B cell (primary cell): ENCODE measurements around the gene C3orf38. TPM values are rescaled to one million over a fixed set of nuclear protein-coding genes. Genes with fewer than 3 reads are reported as not detected.
A peak's percentile ranks its signal among the peaks of the same experiment; 100 is the strongest.

ENCODE experiments used
- ATAC-seq: fragments of 200-7000 bp; cut with Tn5 transposase; one replicate; pipeline ENCODE4 v1.10.0; 2021; ENCODE audit warnings: low read depth, mild to moderate bottlenecking, moderate number of reproducible peaks, moderate library complexity
- CTCF ChIA-PET: fragments of 350-600 bp; sonication (Branson Sonifier 250); formaldehyde crosslinking; loops from one replicate; lab custom pipeline; 2021; ENCODE audit warnings: antibody characterized with exemption, inconsistent platforms; lab: Charles Lee
- POLR2A ChIA-PET: fragments of 350-600 bp; sonication (Branson Sonifier 250); formaldehyde crosslinking; loops from one replicate; lab custom pipeline; 2021; ENCODE audit warnings: antibody characterized with exemption; lab: Charles Lee
- DNase-seq: peaks from one replicate; pipeline ENCODE4 v3.0.0; 2013
- H2AFZ ChIP-seq: 2 replicates; pipeline ENCODE4 v1.6.1; 2012; ENCODE audit warnings: mild to moderate bottlenecking, low read depth, low read length; ENCODE audit not compliant: insufficient read depth, poor library complexity, severe bottlenecking
- H3K27ac ChIP-seq, 2 donors: 1 replicate in 1 of 2; 2 replicates in 1 of 2; pipeline ENCODE4 v1.5.1; 2012 to 2013; ENCODE audit warnings: low read length in 2 of 2, mild to moderate bottlenecking in 2 of 2, moderate library complexity in 1 of 2
- H3K27me3 ChIP-seq, 4 experiments: fragments of 200-600 bp in 1 of 4; sonication (generic) in 1 of 4; replicated peaks in 1 of 4; 1 replicate in 2 of 4; 2 replicates in 2 of 4; pipeline versions ENCODE4 v1.6.1 to v1.7.0; 2013 to 2016; ENCODE audit warnings: low read length in 3 of 4, mild to moderate bottlenecking in 2 of 4, mixed read lengths in 1 of 4, moderate library complexity in 1 of 4; ENCODE audit not compliant: insufficient read depth in 4 of 4, control insufficient read depth in 3 of 4; ENCODE audit errors: control extremely low read depth in 1 of 4
- H3K36me3 ChIP-seq, 2 experiments: replicated peaks in 1 of 2; 1 replicate in 1 of 2; 2 replicates in 1 of 2; pipeline versions ENCODE4 v1.6.1 to v1.7.1; 2013; ENCODE audit warnings: low read length in 1 of 2; ENCODE audit not compliant: insufficient read depth in 2 of 2, control insufficient read depth in 1 of 2; ENCODE audit errors: control extremely low read depth in 1 of 2, extremely low read depth in 1 of 2
- H3K4me1 ChIP-seq, 2 donors: fragments of 200-600 bp in 1 of 2; sonication (generic) in 1 of 2; 1 replicate in 1 of 2; 2 replicates in 1 of 2; pipeline versions ENCODE4 v1.5.1 to v1.6.1; 2013 to 2017; ENCODE audit warnings: low read length in 2 of 2; ENCODE audit not compliant: control insufficient read depth in 2 of 2, insufficient read depth in 2 of 2
- H3K4me2 ChIP-seq: replicated peaks from 2 replicates; pipeline ENCODE3; 2012; ENCODE audit warnings: mild to moderate bottlenecking, low read depth, low read length; ENCODE audit not compliant: poor library complexity, severe bottlenecking
- H3K4me3 ChIP-seq, 5 experiments: fragments of 200-600 bp in 1 of 5; sonication (generic) in 1 of 5; 1 replicate in 3 of 5; 2 replicates in 2 of 5; pipeline versions ENCODE4 v1.5.1 to v1.7.0; 2011 to 2016; ENCODE audit warnings: low read length in 4 of 5, mild to moderate bottlenecking in 4 of 5, low read depth in 2 of 5, control low read depth in 1 of 5, moderate library complexity in 1 of 5; ENCODE audit not compliant: insufficient read depth in 1 of 5; ENCODE audit errors: control extremely low read depth in 1 of 5, extremely low read depth in 1 of 5
- H3K79me2 ChIP-seq: fragments of 200-600 bp; sonication (generic); one replicate; pipeline ENCODE4 v1.6.0; 2016; ENCODE audit warnings: low read length; ENCODE audit not compliant: control insufficient read depth, insufficient read depth
- H3K9ac ChIP-seq: fragments of 200-600 bp; sonication (generic); 2 replicates; pipeline ENCODE4 v1.6.1; 2017; ENCODE audit warnings: mild to moderate bottlenecking, low read length, moderate library complexity
- H3K9me3 ChIP-seq, 3 donors: one replicate each; pipeline versions ENCODE4 v1.6.1 to v1.7.1; 2013; ENCODE audit warnings: low read length in 2 of 3; ENCODE audit not compliant: control insufficient read depth in 2 of 3, insufficient read depth in 1 of 3; ENCODE audit errors: control extremely low read depth in 1 of 3
- H4K20me1 ChIP-seq: 2 replicates; pipeline ENCODE4 v1.6.0; 2012; ENCODE audit warnings: mild to moderate bottlenecking, low read length; ENCODE audit not compliant: insufficient read depth, control insufficient read depth, poor library complexity, severe bottlenecking
- H3K27ac Mint-ChIP-seq: one replicate; pipeline ENCODE4 v1.8.0; 2021; ENCODE audit warnings: mixed read lengths
- H3K27me3 Mint-ChIP-seq: one replicate; pipeline ENCODE4 v1.8.0; 2021; ENCODE audit warnings: mixed read lengths
- H3K4me1 Mint-ChIP-seq: one replicate; pipeline ENCODE4 v1.8.0; 2021; ENCODE audit warnings: mixed read lengths
- H3K4me3 Mint-ChIP-seq: one replicate; pipeline ENCODE4 v1.8.0; 2021; ENCODE audit warnings: mixed read lengths
- H3K9me3 Mint-ChIP-seq: one replicate; pipeline ENCODE4 v1.8.0; 2022; ENCODE audit warnings: mixed read lengths; ENCODE audit not compliant: insufficient read depth
- EZH2 ChIP-seq: IDR thresholded peaks from 2 replicates; pipeline ENCODE4 v1.6.1; 2012; ENCODE audit warnings: borderline replicate concordance, low read depth, mild to moderate bottlenecking, moderate library complexity, low read length; ENCODE audit not compliant: insufficient read depth, poor library complexity, severe bottlenecking
- WGBS: methylation state at CpG from one replicate; pipeline ENCODE4 v1.1.5; 2013; ENCODE audit warnings: missing lambda C conversion rate; ENCODE audit not compliant: insufficient coverage; 5-methylcytosine and 5-hydroxymethylcytosine counted together
- intact Hi-C: fragments of 100-400 bp; cut with micrococcal nuclease; formaldehyde crosslinking; loops from one replicate; pipeline ENCODE4 v1.10.0; 2022
- polyA plus RNA-seq: library from polyadenylated mRNA; depleted of rRNA; stranded (reverse); fragments of >200 nt; gene quantifications from 2 replicates; pipeline ENCODE4 v1.2.3, GENCODE V29; 2012
- total RNA-seq, 2 donors: library from RNA; stranded (reverse); fragments of 120-200 nt in 1 of 2; gene quantifications; 1 replicate in 1 of 2; 2 replicates in 1 of 2; pipeline versions ENCODE4 v1.2.3 to v1.2.4, GENCODE V29; 2013 to 2022
- TF ChIP-seq, protein P1 (sequence below): fragments of 200-600 bp; IDR thresholded peaks from one replicate; pipeline ENCODE4 v1.8.0; 2022; ENCODE audit warnings: antibody characterized with exemption, mild to moderate bottlenecking

C3orf38 gene
- total and polyA plus RNA-seq, 2 donors (not counting 1 experiment from before 2014, with no cell fraction given) = 19.8 to 42.5 TPM

DNA sequence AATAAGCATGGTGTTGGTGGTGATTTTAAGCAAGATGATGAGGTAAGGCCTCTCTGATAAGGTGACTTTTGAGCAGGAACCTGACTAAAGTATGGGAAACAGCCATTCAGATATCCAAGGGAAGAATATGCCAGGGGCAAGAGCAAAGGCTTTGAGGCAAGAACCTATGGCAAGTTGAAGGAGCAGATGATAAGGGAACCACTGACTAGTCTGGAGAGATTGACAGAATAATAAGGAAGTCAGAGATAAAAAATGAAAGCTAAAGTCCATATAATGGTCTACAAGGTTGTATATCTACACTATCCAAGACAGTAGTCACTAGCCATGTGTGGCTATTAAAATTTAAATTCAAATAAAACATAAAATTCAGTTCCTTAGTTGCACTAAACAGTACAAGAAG is 2.5 kb upstream of the C3orf38 start:
- Mint-ChIP-seq H3K27me3 (no peaks in the 10 kb centered on the region), H3K4me3 (peak overlapping the region; percentile 17), H3K9me3 (no peaks in the 10 kb centered on the region), H3K27ac (no peak overlapping the region), H3K4me1 (peaks cover 22% of the 10 kb centered on the region)
- POLR2A ChIA-PET = no interaction called here
- Histone ChIP-seq H3K79me2 (peaks cover 24% of the 10 kb centered on the region), H3K4me3 (no peak overlapping the region), H3K4me2 (no peak overlapping the region), H3K27me3 (no peaks in the 10 kb centered on the region), H2AFZ (no peak overlapping the region), H3K9me3 (no peaks in the 10 kb centered on the region), H3K4me1 (peaks cover 14 to 21% of the 10 kb centered on the region in 2 donors), H4K20me1 (no peaks in the 10 kb centered on the region), H3K36me3 (no peaks in the 10 kb centered on the region), H3K9ac (no peak overlapping the region), H3K27ac (no peak overlapping the region)
- DNase-seq (no peak), ATAC-seq (no peak)
- TF ChIP-seq, protein P1, sequence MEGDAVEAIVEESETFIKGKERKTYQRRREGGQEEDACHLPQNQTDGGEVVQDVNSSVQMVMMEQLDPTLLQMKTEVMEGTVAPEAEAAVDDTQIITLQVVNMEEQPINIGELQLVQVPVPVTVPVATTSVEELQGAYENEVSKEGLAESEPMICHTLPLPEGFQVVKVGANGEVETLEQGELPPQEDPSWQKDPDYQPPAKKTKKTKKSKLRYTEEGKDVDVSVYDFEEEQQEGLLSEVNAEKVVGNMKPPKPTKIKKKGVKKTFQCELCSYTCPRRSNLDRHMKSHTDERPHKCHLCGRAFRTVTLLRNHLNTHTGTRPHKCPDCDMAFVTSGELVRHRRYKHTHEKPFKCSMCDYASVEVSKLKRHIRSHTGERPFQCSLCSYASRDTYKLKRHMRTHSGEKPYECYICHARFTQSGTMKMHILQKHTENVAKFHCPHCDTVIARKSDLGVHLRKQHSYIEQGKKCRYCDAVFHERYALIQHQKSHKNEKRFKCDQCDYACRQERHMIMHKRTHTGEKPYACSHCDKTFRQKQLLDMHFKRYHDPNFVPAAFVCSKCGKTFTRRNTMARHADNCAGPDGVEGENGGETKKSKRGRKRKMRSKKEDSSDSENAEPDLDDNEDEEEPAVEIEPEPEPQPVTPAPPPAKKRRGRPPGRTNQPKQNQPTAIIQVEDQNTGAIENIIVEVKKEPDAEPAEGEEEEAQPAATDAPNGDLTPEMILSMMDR = no peak
- TF ChIP-seq EZH2 = no peak
- CTCF ChIA-PET = no interaction called here
- intact Hi-C loops = loop anchor here (5.0 kb wide), 1 partner anchor 35 kb away; no protein-coding TSS in a partner anchor

DNA sequence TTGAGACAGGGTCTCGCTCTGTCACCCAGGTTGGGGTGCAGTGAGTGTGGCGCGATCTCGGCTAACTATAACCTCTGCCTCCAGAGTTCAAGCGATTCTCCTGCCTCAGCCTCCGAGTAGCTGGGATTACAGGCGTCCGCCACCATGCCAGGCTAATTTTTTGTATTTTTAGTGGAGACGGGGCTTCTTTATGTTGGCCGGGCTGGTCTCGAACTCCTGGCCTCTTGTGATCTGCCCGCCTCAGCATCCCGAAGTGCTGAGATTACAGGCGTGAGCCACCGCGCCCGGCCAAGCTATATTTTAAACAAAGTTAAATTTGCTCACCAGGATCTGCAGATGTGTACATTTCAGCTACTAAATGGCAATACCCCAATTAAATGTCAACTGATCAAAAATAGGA is 1.1 kb upstream of the C3orf38 start:
- no peaks in the 10 kb centered on the region for H3K27me3 ChIP-seq
- H3K4me2 ChIP-seq = peak overlapping the region; percentile 94
- 87% methylated on average over 14 of the region's 17 CpGs for WGBS
- ATAC-seq (no peak), DNase-seq (no peak)
- no peaks in the 10 kb centered on the region for H3K9me3 ChIP-seq
- peaks cover 38% of the 10 kb centered on the region for H3K79me2 ChIP-seq
- H3K4me3 Mint-ChIP-seq = peak overlapping the region; percentile 94
- no peak for TF ChIP-seq EZH2
- TF ChIP-seq, protein P1 = no peak
- peaks cover 0 to 2% of the 10 kb centered on the region in 2 experiments for H3K36me3 ChIP-seq
- H4K20me1 ChIP-seq = no peaks in the 10 kb centered on the region
- no peaks in the 10 kb centered on the region for H3K9me3 Mint-ChIP-seq
- peak overlapping the region; percentile 88 to 100 (median 95) for H3K4me3 ChIP-seq
- H3K4me1 Mint-ChIP-seq = peaks cover 32% of the 10 kb centered on the region
- H3K9ac ChIP-seq = peak overlapping the region; percentile 97
- no peak overlapping the region for H3K27ac ChIP-seq
- POLR2A ChIA-PET = interaction anchor here (0.6 kb wide), 1 partner anchor 263 kb away, joined by 3 read pairs; no protein-coding TSS in a partner anchor
- CTCF ChIA-PET = interaction anchor here (3.0 kb wide), 1 partner anchor 35 kb away, joined by 10 read pairs; no protein-coding TSS in a partner anchor
- peaks cover 25 to 33% of the 10 kb centered on the region in 2 donors for H3K4me1 ChIP-seq
- intact Hi-C loops = loop anchor here (1.0 to 5.0 kb wide), 2 partner anchors 36 to 89 kb away; partner anchors contain the start of genes CGGBP1 and ZNF654
- no peak overlapping the region for H3K27ac Mint-ChIP-seq
- no peaks in the 10 kb centered on the region for H3K27me3 Mint-ChIP-seq
- peak overlapping the region; percentile 94 for H2AFZ ChIP-seq
